Hepatocyte (in vitro differentiated cells): Measurements from ENCODE around the gene TRPM1. TPM values are rescaled to one million over a fixed set of nuclear protein-coding genes. Genes with fewer than 3 reads are reported as not detected.
"Not testable (repeated sequence)": the region's sequence is repeated elsewhere in the genome, so short reads cannot be mapped to it uniquely, and the experiment has no call there.

ENCODE experiments used
- DNase-seq: peaks from one replicate; pipeline ENCODE4 v3.0.0-alpha.2; 2016; ENCODE audit warnings: low spot score
- H2AFZ ChIP-seq: fragments of 200-600 bp; sonication (generic); 2 replicates; pipeline ENCODE4 v1.6.0; 2016; ENCODE audit warnings: antibody characterized with exemption, mild to moderate bottlenecking
- H3K27ac ChIP-seq: fragments of 200-600 bp; sonication (generic); 2 replicates; pipeline ENCODE4 v1.5.1; 2016; ENCODE audit warnings: mild to moderate bottlenecking
- H3K27me3 ChIP-seq: fragments of 200-600 bp; sonication (generic); 2 replicates; pipeline ENCODE4 v1.6.1; 2016
- H3K36me3 ChIP-seq: fragments of 200-600 bp; sonication (generic); replicated peaks from 2 replicates; pipeline ENCODE4 v1.5.1; 2016; ENCODE audit warnings: low read depth; ENCODE audit not compliant: insufficient read depth
- H3K4me1 ChIP-seq: fragments of 200-600 bp; sonication (generic); 2 replicates; pipeline ENCODE4 v1.5.1; 2016; ENCODE audit warnings: mild to moderate bottlenecking, moderate library complexity; ENCODE audit not compliant: insufficient read depth
- H3K4me2 ChIP-seq: fragments of 200-600 bp; sonication (generic); 2 replicates; pipeline ENCODE4 v1.6.0; 2016
- H3K4me3 ChIP-seq: fragments of 200-600 bp; sonication (generic); 2 replicates; pipeline ENCODE4 v1.5.1; 2016; ENCODE audit warnings: mild to moderate bottlenecking
- H3K79me2 ChIP-seq: fragments of 200-600 bp; sonication (generic); 2 replicates; pipeline ENCODE4 v1.6.0; 2017; ENCODE audit warnings: mild to moderate bottlenecking
- H3K9me2 ChIP-seq: fragments of 200-600 bp; sonication (generic); replicated peaks from 2 replicates; pipeline ENCODE4 v1.6.0; 2017; ENCODE audit warnings: mild to moderate bottlenecking; ENCODE audit not compliant: insufficient read depth
- H3K9me3 ChIP-seq: fragments of 200-600 bp; sonication (generic); 2 replicates; pipeline ENCODE4 v1.5.1; 2016; ENCODE audit warnings: low read depth, mild to moderate bottlenecking
- H4K20me1 ChIP-seq: fragments of 200-600 bp; sonication (generic); 2 replicates; pipeline ENCODE4 v1.6.0; 2016; ENCODE audit warnings: mild to moderate bottlenecking; ENCODE audit not compliant: insufficient read depth, poor library complexity, severe bottlenecking
- EZH2 ChIP-seq: fragments of 200-600 bp; sonication (generic); IDR thresholded peaks from 2 replicates; pipeline ENCODE4 v1.6.1; 2016; ENCODE audit warnings: antibody characterized with exemption, mild to moderate bottlenecking, borderline replicate concordance
- EZH2phosphoT487 ChIP-seq: fragments of 200-600 bp; sonication (generic); IDR thresholded peaks from one replicate; pipeline ENCODE4 v1.6.1; 2018; ENCODE audit warnings: antibody characterized with exemption, mild to moderate bottlenecking, low read depth, moderate library complexity; ENCODE audit not compliant: unreplicated experiment, severe bottlenecking
- WGBS: methylation state at CpG from one replicate; pipeline ENCODE4 v1.1.6; 2016; ENCODE audit warnings: low lambda C conversion rate; ENCODE audit errors: missing lambda C conversion rate; 5-methylcytosine and 5-hydroxymethylcytosine counted together
- polyA plus RNA-seq: library from polyadenylated mRNA; unstranded; fragments of >200 nt; fragmentation: Nextera tagmentation; extraction: Ambion mirVana; gene quantifications from 2 replicates; pipeline ENCODE4 v1.2.1, GENCODE V29; 2016
- total RNA-seq: library from RNA; depleted of rRNA; stranded (reverse); fragments of >200 nt; gene quantifications from 2 replicates; pipeline ENCODE4 v1.2.3, GENCODE V29; 2014
- TF ChIP-seq, protein P1 (sequence below): fragments of 200-600 bp; sonication (generic); IDR thresholded peaks from 2 replicates; pipeline ENCODE4 v1.5.1; 2016; ENCODE audit warnings: antibody characterized with exemption, mild to moderate bottlenecking; ENCODE audit not compliant: poor library complexity

Gene TRPM1
- total and polyA plus RNA-seq, 2 experiments from 2014 or later: not detected

DNA sequence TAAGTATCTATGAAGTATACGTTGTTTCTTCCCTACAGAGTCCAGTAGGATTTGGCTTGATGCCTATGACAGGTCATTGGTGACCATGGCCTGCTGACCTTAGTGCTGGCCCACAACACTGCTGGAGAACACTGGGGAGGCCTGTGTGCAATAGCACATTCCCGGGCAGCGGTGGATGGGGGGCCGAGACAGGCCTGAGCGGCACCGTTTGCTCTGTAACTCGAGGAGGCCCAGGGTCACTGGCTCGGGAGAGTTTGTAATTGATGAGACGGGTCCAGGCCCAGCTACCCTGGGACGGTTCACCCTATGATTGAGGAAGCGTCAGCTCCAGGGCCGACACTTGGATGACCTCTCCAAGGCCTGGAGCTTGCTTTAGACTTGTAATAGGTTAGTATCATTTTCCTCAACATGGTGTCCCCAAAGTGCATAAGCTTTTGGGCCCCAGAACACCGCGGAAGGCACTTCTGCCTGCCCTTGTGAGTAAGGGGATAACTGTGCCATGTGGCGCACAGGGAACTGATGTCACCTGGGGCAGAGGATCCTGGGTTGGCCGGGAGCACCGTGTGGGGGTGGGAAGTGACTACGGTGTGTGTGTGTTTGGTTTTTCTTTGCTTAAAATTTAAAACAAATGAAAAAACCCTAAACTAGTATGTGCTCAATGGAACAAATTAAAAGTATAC is 12.0 kb downstream of the TRPM1 start:
- H3K79me2 ChIP-seq: no peaks in the 10 kb centered on the region
- no peaks in the 10 kb centered on the region for H3K9me2 ChIP-seq
- no peaks in the 10 kb centered on the region for H3K9me3 ChIP-seq
- 87% methylated on average over 18 of the region's 18 CpGs for WGBS
- TF ChIP-seq EZH2phosphoT487 (no peak), EZH2 (no peak)
- TF ChIP-seq, protein P1, sequence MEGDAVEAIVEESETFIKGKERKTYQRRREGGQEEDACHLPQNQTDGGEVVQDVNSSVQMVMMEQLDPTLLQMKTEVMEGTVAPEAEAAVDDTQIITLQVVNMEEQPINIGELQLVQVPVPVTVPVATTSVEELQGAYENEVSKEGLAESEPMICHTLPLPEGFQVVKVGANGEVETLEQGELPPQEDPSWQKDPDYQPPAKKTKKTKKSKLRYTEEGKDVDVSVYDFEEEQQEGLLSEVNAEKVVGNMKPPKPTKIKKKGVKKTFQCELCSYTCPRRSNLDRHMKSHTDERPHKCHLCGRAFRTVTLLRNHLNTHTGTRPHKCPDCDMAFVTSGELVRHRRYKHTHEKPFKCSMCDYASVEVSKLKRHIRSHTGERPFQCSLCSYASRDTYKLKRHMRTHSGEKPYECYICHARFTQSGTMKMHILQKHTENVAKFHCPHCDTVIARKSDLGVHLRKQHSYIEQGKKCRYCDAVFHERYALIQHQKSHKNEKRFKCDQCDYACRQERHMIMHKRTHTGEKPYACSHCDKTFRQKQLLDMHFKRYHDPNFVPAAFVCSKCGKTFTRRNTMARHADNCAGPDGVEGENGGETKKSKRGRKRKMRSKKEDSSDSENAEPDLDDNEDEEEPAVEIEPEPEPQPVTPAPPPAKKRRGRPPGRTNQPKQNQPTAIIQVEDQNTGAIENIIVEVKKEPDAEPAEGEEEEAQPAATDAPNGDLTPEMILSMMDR: no peak
- peaks cover 7% of the 10 kb centered on the region for H3K4me1 ChIP-seq
- H2AFZ ChIP-seq: no peak overlapping the region
- H3K4me3 ChIP-seq: no peak overlapping the region
- no peak overlapping the region for H3K27ac ChIP-seq
- no peaks in the 10 kb centered on the region for H3K36me3 ChIP-seq
- H4K20me1 ChIP-seq: no peaks in the 10 kb centered on the region
- no peak overlapping the region for H3K4me2 ChIP-seq
- H3K27me3 ChIP-seq: no peaks in the 10 kb centered on the region
- DNase-seq: no peak

DNA sequence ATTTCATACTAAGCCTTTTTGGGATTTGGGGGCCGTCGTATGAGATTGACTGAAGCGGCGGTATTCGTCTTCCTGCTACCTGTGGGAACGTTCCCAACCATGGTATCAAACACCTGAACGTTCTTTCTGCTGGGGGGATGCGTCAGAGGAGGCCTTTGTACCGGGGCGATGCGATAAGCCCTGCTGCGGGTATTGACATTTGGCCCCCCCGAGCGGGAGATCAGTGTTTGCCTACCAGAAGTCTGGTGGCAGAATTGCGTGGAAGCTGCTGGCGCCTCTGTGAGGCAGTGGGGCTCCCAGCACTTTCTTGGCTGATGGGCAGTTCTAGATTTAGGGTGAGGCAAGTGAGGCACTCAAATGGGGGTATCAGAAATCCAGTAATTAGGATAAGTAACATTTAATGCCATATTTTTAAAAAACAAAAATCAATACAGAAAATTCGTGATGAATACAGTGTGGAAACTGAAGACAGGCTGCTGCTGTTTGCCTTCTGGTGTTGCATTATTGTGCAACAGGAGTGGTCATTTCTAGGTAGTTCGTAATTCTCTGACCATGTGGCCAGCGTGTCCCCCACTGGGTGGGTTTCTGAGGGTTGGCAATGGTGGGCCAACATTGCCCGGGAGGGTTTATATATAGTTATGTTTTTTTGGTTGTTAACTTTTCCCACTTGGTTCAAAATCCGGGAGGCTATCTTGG is 12.7 kb downstream of the TRPM1 start:
- no peak overlapping the region for H3K4me2 ChIP-seq
- H3K4me3 ChIP-seq: no peak overlapping the region
- WGBS: 92% methylated on average over 21 of the region's 21 CpGs

DNA sequence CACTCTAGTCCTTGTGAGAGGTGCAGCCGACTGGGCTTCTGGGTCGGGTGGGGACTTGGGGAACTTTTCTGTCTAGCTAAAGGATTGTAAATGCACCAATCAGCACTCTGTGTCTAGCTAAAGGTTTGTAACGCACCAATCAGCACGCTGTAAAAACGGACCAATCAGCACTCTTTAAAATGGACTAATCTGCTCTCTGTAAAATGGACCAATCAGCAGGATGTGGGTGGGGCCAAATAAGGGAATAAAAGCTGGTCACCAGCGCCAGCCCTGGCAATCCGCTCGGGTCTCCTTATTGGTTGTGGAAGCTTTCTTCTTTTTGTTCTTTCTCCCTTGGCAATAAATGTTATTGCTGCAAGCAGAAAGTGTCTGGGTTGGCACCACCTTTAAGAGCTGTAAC is 13.5 kb downstream of the TRPM1 start:
- H3K36me3 ChIP-seq, H3K4me1 ChIP-seq, H4K20me1 ChIP-seq, DNase-seq, H3K27ac ChIP-seq, H3K4me2 ChIP-seq, H3K9me3 ChIP-seq, H3K27me3 ChIP-seq, H2AFZ ChIP-seq, H3K9me2 ChIP-seq, H3K4me3 ChIP-seq, H3K79me2 ChIP-seq: not testable (repeated sequence)
- 88% methylated on average over 8 of the region's 8 CpGs for whole genome bisulfite sequencing

More for the DNA sequence above, 12.7 kb downstream of the TRPM1 start:
- Histone ChIP-seq H3K27ac (no peak overlapping the region), H3K27me3 (no peaks in the 10 kb centered on the region), H3K36me3 (no peaks in the 10 kb centered on the region), H3K79me2 (no peaks in the 10 kb centered on the region), H4K20me1 (no peaks in the 10 kb centered on the region), H3K9me2 (no peaks in the 10 kb centered on the region), H3K4me1 (peaks cover 7% of the 10 kb centered on the region), H2AFZ (no peak overlapping the region), H3K9me3 (no peaks in the 10 kb centered on the region)
- TF ChIP-seq, protein P1: no peak
- no peak for DNase-seq

DNA sequence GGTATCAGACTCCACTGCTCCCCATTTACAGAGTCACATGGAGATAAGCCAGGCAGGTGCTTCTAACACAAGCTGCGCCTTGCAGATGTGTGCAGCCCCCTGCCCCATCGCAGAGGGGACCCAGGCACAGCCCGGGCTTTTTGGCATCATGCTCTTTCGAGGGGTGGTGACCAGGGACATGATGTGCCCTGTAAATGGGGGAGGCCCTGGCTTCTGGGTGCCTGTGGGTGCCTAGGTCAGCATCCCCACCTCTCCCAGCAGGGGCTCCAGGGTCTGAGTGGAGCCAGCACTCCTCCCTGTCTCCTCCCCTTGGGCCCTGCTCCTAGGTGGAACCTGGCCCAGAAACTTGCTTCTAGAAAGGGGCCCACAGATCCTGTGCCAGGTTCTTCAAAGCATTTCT is 15.2 kb downstream of the TRPM1 start:
- Histone ChIP-seq H4K20me1 (no peaks in the 10 kb centered on the region), H3K79me2 (no peaks in the 10 kb centered on the region), H3K36me3 (no peaks in the 10 kb centered on the region), H3K4me3 (no peak overlapping the region), H3K9me2 (no peaks in the 10 kb centered on the region), H3K27me3 (no peaks in the 10 kb centered on the region), H3K4me1 (peaks cover 5% of the 10 kb centered on the region), H3K27ac (no peak overlapping the region), H2AFZ (no peak overlapping the region), H3K4me2 (no peak overlapping the region), H3K9me3 (no peaks in the 10 kb centered on the region)
- no peak for DNase-seq
- 91% methylated on average over 4 of the region's 4 CpGs for WGBS
- TF ChIP-seq EZH2phosphoT487: no peak
- TF ChIP-seq, protein P1: no peak
- no peak for TF ChIP-seq EZH2
